Measurements from ENCODE around the gene TEAD1.

TEAD1 gene

GRCh38 chr11:12707500-12707880, 33.3 kb downstream of the TEAD1 start:
- DNase-seq (ENCODE audit: low spot score): no peak

GRCh38 chr11:12711496-12711895, 37.3 kb downstream of the TEAD1 start:
- no peak for DNase-seq (ENCODE audit: low spot score)

DNA sequence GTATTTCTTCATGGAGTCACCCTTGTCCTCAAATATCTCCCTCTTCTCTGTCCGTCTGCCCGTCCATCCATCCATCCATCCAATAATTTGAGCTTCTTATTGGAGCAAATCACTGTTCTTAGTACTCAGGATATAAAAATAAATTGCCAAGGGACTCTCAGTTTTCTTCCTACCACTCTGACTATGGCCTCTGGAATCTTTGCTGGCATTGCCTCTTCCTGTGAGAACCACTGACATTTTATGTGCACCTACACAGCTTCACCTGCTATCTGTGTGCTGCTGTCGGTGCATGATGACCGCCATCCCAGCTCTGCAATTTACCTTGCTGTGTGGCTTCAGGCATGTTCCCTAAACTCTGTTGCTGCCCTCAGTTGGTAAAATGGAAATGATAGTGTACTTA, 37.9 kb downstream of the TEAD1 start:
- DNase-seq (ENCODE audit: low spot score): no peak

- no peak for DNase-seq (ENCODE audit: low spot score)
These were observed 40.9 kb downstream of the TEAD1 start for GRCh38 chr11:12715131-12715530.

DNA sequence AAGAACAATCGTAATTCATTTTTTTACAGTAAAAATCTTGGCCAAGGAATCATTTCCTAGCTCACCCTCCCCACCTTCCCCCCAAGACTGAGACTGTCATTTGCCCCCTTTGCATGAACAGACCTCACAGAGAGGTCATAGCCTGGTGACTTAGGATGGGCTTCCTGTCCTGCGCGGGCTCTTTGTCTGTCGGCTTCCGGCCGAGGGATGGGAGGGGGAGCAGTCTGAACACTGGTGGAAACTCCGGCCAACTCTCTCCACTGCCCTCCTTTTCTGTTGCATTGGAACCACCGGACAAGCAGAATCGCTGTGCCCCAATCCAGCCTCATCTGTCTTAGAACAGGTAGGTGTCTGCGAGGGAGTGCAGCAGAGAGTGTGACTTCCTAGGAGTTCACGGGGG, 41.7 kb downstream of the TEAD1 start:
- DNase-seq (ENCODE audit: low spot score): no peak

DNA sequence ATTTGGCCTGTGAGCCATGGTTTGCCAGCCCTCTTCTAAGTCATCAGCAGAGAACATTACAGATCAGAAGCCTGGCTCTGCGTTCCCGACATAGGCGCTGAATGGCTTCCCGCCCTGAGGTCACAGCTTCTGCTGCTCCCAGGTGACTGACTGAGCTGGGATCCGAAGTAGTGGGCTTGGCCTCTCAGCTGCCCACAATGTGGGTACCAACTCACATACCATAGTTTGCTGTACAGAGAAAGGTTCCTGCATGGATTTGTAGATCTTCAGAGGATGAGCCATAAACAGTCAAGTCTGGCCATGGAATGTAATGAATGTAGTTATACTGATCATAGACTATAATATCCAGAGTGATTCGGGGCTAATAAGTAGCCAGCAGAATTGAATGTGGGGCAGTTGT, 42.6 kb downstream of the TEAD1 start:
- DNase-seq (ENCODE audit: low spot score): no peak

- no peak for DNase-seq (ENCODE audit: low spot score)
These were observed 43.6 kb downstream of the TEAD1 start for GRCh38 chr11:12717851-12718291.

DNA sequence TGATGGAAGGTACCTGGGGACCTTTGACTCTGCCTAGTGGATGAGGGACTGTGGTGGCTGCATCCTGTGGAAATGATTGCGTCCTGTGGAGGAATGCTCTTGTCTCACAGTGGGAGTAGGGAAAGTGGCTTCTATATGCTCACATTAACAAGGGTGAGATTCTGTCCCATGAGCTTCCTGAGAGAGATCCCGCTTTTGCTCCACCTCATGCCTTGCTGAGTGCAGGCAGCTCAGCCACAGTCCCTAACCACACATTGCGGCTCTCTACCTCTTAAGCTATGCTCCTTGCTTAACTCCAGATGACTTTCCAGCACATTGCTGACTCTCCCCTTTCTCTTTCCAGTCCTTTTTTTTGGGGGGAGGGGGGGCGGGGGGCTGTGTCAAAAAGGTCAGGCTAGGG, 45.0 kb downstream of the TEAD1 start:
- DNase-seq (ENCODE audit: low spot score): no peak

DNA sequence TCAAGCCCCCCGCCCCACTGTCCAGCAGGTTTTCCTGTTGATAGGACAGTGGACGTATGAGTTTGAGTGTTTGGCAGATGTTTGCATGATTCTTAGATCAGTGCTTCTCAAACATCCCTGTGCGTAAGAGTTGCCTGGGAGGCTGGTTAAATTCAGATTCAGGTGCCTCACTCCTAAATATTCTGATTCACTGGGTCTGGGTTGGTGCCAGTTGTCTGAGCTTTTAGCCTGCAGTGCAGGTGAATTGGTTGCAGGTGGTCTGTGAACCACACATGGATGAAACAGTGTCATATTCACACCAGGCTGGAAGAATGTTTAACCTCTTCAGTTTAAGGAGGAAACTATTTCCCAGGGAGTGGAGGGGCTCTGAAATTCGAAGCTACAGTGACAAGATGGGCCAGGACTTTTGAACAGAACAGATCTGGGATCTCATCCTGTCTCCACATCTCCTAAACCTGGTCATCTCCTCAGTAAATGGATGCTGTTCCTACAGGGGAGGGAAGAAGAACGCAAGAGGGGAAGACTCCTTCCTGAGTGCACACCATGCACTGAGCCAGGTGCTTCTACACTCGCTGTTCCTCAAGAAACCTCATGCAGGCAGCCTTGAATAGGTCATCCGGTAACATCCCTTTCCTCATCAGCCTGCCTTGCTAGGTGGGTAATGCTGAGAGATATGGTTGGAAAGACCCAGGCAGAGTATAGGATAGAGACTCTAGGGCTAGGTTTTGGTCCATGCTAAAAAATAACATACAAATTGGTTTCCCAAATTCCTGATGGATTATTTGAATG, 47.8 kb downstream of the TEAD1 start:
- DNase-seq (ENCODE audit: low spot score): no peak

GRCh38 chr11:12723421-12724300, 49.4 kb downstream of the TEAD1 start:
- DNase-seq (ENCODE audit: low spot score): peak; percentile 60

- DNase-seq (ENCODE audit: low spot score): peak; percentile 97
These were observed 50.3 kb downstream of the TEAD1 start for GRCh38 chr11:12724301-12725054.

GRCh38 chr11:12725055-12725862, 51.0 kb downstream of the TEAD1 start:
- DNase-seq (ENCODE audit: low spot score): no peak

DNA sequence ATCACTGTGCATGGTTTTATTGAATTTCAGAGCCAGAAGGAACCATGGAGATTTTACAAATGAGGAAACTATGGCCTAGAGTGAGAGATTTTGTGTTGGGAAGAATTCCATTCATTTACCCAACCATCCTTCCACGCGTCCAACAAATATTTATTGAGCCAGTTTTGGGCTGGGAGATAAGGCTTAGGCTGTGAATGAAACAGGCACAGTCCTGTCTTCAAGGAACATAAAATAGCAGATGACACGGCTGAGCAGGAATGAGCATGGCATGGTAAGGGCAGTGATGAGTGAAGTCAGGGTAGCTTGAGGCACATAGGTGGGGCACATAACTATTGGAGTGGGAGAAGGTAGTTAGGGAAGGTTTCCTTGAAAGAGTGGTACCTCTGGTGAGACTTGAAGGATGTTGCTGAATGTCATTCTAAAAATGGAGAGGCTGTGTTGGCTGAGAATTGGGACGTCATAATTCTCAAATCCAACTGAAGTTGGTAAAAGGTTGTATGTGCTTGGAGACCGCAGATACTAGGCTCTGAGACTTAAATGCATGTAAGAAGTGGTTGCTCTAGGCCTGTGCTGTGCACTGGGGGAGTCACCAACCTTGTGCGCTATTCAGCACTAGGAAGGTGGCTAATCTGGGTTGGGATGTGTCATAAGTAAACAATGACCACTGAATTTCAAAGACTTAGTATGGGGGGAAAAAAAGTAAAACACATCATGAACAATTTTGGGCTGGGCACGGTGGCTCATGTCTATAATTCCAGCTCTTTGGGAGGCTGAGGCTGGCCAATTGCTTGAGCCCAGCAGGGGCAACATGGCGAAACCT, 51.9 kb downstream of the TEAD1 start:
- no peak for DNase-seq (ENCODE audit: low spot score)

DNA sequence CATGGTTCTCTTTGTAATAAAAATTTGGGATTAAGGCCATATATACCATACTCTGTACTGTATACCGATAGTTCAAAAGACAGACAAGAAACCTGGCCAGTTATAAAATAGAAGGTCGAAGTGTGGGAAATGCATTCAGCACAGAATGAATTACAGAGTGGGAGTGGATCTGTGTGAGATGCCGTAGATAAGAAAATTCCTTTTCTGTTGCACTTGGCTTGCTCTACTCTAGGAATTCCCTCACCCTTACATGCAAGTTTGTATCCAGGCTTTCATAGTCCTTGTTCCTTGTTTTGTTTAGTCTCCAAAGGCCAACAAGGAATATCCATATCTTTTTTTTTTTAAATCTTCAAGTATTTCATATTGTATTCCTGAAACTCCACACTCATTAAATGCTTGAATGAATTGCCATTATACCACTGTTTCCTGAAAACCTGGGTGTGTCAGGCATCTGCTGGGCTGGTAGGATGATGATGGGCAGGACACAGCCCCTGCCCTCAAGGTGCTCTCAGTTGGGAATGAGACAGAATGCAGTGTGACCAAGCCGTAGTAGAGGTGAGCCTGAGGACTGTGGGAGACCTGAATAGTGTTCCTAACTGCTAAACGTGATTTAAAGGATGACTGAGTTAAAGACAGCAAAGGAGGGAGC, 53.5 kb downstream of the TEAD1 start:
- DNase-seq (ENCODE audit: low spot score): no peak

- no peak for DNase-seq (ENCODE audit: low spot score)
These were observed 54.2 kb downstream of the TEAD1 start for GRCh38 chr11:12728417-12728816.

GRCh38 chr11:12729941-12730340, 55.7 kb downstream of the TEAD1 start:
- DNase-seq (ENCODE audit: low spot score): no peak

DNA sequence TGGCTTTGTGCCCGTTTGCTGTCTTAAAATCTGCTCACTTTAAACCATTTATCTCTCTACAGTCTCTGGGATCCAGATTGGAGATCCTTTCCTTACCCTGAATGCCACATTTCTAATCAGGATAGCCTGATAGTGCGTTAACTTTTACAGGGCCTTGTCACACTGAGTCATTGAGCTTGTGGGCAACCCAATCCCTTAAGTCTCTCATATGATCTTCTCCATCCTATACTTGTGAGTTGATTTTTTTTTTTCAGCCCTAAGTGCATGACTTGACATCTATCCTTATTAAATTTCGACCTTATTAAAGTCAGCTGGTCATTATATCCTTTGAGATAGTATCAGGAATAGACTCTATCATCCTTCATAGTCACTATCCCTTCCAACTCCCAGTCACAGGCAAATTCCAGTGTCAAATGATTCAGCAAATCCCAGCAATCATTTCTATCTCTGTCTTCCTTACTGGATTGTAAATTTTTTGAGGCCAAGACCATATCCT, 57.7 kb downstream of the TEAD1 start:
- DNase-seq (ENCODE audit: low spot score): peak; percentile 50

DNA sequence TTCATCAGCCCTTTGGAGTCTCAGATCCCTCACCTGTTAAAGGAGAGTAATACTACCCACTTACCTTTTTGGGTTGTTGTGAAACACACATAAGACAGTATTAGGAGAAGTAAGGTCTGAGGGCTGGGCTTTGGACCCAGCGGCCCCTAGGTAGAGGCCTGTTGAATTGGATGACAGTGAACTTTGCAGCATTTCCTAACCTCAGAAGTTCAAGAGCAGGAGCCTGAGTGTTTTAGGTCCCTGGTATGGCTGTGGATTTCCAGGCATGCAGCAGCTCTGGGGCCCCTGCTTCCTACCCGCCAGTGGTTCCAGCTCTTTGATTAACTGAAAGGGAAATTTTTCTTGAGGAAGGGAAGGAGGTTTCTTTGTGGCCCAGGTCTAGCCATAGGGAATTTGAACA, 58.9 kb downstream of the TEAD1 start:
- no peak for DNase-seq (ENCODE audit: low spot score)

- no peak for DNase-seq (ENCODE audit: low spot score)
These were observed 60.4 kb downstream of the TEAD1 start for GRCh38 chr11:12734625-12735024.

GRCh38 chr11:12735262-12735661, 61.0 kb downstream of the TEAD1 start:
- no peak for DNase-seq (ENCODE audit: low spot score)

Measured in COLO829 (cell line).